Vagina (tissue), 2 donors: Measurements from ENCODE around the gene BRINP3.

ENCODE experiments used
- CTCF ChIP-seq, 3 experiments: fragments of 450-650 bp in 2 of 3; fragments of 200-600 bp in 1 of 3; sonication (generic) in 1 of 3; IDR thresholded peaks; one replicate each; pipeline ENCODE4 v1.5.1; 2017 to 2019; ENCODE audit warnings: antibody characterized with exemption in 3 of 3, mild to moderate bottlenecking in 2 of 3, moderate library complexity in 2 of 3
- POLR2A ChIP-seq, 2 donors: fragments of 450-650 bp; IDR thresholded peaks; one replicate each; pipeline ENCODE4 v1.6.1; 2017; ENCODE audit warnings: antibody characterized with exemption in 2 of 2, mild to moderate bottlenecking in 2 of 2, moderate library complexity in 2 of 2
- POLR2AphosphoS5 ChIP-seq, 2 donors: sonication (generic); formaldehyde crosslinking; IDR thresholded peaks; one replicate each; pipeline ENCODE4 v1.9.0; 2017; ENCODE audit warnings: antibody characterized with exemption in 2 of 2, mild to moderate bottlenecking in 2 of 2, low read depth in 1 of 2; ENCODE audit not compliant: insufficient read depth in 1 of 2

GRCh38 chr1:190193508-190194115 is 284.1 kb downstream of the BRINP3 start:
- no peak for TF ChIP-seq CTCF (IDR thresholded peaks at IDR 0.05)
- no peak for TF ChIP-seq POLR2A (IDR thresholded peaks at IDR 0.05)
- no peak for TF ChIP-seq POLR2AphosphoS5 (IDR thresholded peaks at IDR 0.05; ENCODE audit: insufficient read depth in 1 of 2, low read depth in 1 of 2)
